ENCODE measurements around the gene LDLRAD4. TPM values are rescaled to one million over a fixed set of nuclear protein-coding genes. Genes with fewer than 3 reads are reported as not detected.

The LDLRAD4 gene
- total and polyA plus RNA-seq, 11 donors: 10.4 to 44.0 (median 29.6) TPM

GRCh38 chr18:13545514-13545913 lies 327.0 kb downstream of the LDLRAD4 start:
- no peak for TF ChIP-seq CTCF (IDR thresholded peaks at IDR 0.05)
- TF ChIP-seq POLR2A (IDR thresholded peaks at IDR 0.05): no peak
- Histone ChIP-seq H3K36me3 (no peaks in the 10 kb centered on the region), H3K4me1 (peaks cover 3 to 72% (median 22%) of the 10 kb centered on the region in 12 donors), H3K27ac (no peak overlapping the region), H3K27me3 (no peaks in the 10 kb centered on the region), H3K9me3 (no peaks in the 10 kb centered on the region), H3K4me3 (no peak overlapping the region)
- 94 to 97% (median 96%) methylated on average over 4 of the region's 4 CpGs for WGBS, 4 donors
- DNase-seq (no peak), ATAC-seq (no peak)
- intact Hi-C loops (cut with DNase I): loop anchor here in 2 of 10 donors (10.0 kb wide), 2 partner anchors 179 to 551 kb away; partner anchors contain the start of genes CEP192 (in 1 of the 2), FAM210A (in 1 of the 2) and RNMT (in 1 of the 2)

- Histone ChIP-seq H3K4me3 (no peak overlapping the region), H3K27ac (no peak overlapping the region), H3K4me1 (peaks cover 3 to 72% (median 23%) of the 10 kb centered on the region in 12 donors), H3K9me3 (no peaks in the 10 kb centered on the region), H3K27me3 (no peaks in the 10 kb centered on the region), H3K36me3 (no peaks in the 10 kb centered on the region)
- DNase-seq: no peak
- no peak for ATAC-seq
- WGBS, 4 donors: 83 to 93% (median 89%) methylated on average over 4 of the region's 4 CpGs
- TF ChIP-seq POLR2A (IDR thresholded peaks at IDR 0.05) (no peak), CTCF (IDR thresholded peaks at IDR 0.05) (no peak)
- intact Hi-C loops (cut with DNase I): loop anchor here in 2 of 10 donors (10.0 kb wide), 2 partner anchors 179 to 551 kb away; partner anchors contain the start of genes CEP192 (in 1 of the 2), FAM210A (in 1 of the 2) and RNMT (in 1 of the 2)
These were observed 327.4 kb downstream of the LDLRAD4 start for GRCh38 chr18:13545955-13546354.

GRCh38 chr18:13546638-13547037 lies 328.1 kb downstream of the LDLRAD4 start:
- no peaks in the 10 kb centered on the region for H3K27me3 ChIP-seq
- no peak overlapping the region for H3K27ac ChIP-seq
- no peak overlapping the region for H3K4me3 ChIP-seq
- H3K36me3 ChIP-seq: no peaks in the 10 kb centered on the region
- DNase-seq (no peak), ATAC-seq (no peak)
- WGBS, 4 donors: 92 to 99% (median 96%) methylated on average over 8 of the region's 8 CpGs
- no peaks in the 10 kb centered on the region for H3K9me3 ChIP-seq
- TF ChIP-seq POLR2A (IDR thresholded peaks at IDR 0.05) (no peak), CTCF (IDR thresholded peaks at IDR 0.05) (no peak)
- intact Hi-C loops (cut with DNase I): loop anchor here in 2 of 10 donors (10.0 kb wide), 2 partner anchors 178 to 552 kb away; partner anchors contain the start of genes CEP192 (in 1 of the 2), FAM210A (in 1 of the 2) and RNMT (in 1 of the 2)
- peaks cover 3 to 72% (median 24%) of the 10 kb centered on the region in 12 donors for H3K4me1 ChIP-seq

- Histone ChIP-seq H3K27me3 (no peaks in the 10 kb centered on the region), H3K27ac (peak overlapping the region in 1 of 12 donors; percentile 81), H3K4me1 (peaks cover 3 to 74% (median 24%) of the 10 kb centered on the region in 12 donors), H3K9me3 (no peaks in the 10 kb centered on the region), H3K36me3 (no peaks in the 10 kb centered on the region), H3K4me3 (no peak overlapping the region)
- no peak for ATAC-seq
- no peak for TF ChIP-seq CTCF (IDR thresholded peaks at IDR 0.05)
- WGBS, 4 donors: 54 to 74% (median 64%) methylated on average over 8 to 10 of the region's 10 CpGs
- DNase-seq: no peak
- intact Hi-C loops (cut with DNase I): loop anchor here in 2 of 10 donors (10.0 kb wide), 2 partner anchors 177 to 553 kb away; partner anchors contain the start of genes CEP192 (in 1 of the 2), FAM210A (in 1 of the 2) and RNMT (in 1 of the 2)
These were observed 328.8 kb downstream of the LDLRAD4 start for GRCh38 chr18:13547347-13547746.
